AG09309 (cell line): ENCODE data around the gene KISS1.
"Not testable (repeated sequence)": the region's sequence is repeated elsewhere in the genome, so short reads cannot be mapped to it uniquely, and the experiment has no call there.

Experiments
- DNase-seq: peaks from one replicate; pipeline ENCODE4 v3.0.0-alpha.2; 2010; ENCODE audit warnings: low read depth
- H3K4me3 ChIP-seq: 2 replicates; pipeline ENCODE4 v1.5.1; 2011; ENCODE audit warnings: mild to moderate bottlenecking, low read depth, low read length, moderate library complexity; ENCODE audit not compliant: control insufficient read depth
- CTCF ChIP-seq: IDR thresholded peaks from 2 replicates; pipeline ENCODE4 v1.5.1; 2011; ENCODE audit warnings: mild to moderate bottlenecking, low read depth, low read length, inconsistent platforms; ENCODE audit not compliant: insufficient read depth, control insufficient read depth; ENCODE audit errors: missing control alignments

KISS1 gene, protein sequence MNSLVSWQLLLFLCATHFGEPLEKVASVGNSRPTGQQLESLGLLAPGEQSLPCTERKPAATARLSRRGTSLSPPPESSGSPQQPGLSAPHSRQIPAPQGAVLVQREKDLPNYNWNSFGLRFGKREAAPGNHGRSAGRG

DNA sequence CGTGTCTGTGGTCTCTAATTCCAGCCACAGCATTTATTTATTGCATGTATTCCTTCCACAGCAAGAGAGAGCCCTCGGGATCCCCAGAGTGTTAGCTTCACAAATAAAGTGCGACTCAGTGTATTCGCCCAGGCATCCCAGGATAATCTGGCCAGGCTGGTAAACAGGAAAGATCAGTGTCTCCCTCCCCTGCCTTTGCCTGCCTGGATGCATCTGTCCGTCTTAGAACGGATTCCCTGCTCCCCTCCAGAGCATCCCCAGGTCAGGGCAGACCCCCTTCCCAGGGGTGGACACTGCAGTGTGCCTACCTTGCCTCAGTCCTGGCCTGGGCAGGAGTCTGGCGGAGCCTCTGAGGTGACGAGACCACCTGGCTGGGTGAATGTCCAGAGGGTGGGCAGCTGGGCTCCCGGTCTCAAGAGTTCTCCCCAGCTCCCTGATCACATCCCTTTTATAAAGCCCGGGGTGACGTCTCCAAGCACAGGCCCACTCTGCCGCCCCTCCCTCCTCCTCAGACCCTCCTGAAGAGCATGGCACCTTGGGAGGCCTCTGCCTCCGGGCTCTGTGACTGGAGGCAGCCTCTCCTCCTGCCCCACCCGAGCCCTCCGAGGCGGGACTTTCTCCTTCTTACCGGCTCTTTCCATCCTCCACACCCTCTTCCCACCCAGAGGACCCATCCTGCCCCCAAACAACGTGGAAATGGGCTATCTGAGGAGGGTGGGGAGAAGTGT is at the start of gene KISS1:
Gene KISS1, minus strand, starts transcription at position 424 of the 728 bp plus-strand sequence. CDS start 3,615 bp downstream, outside the sequence.
- DNase-seq = no peak
- no peak within 1 kb of the TSS for H3K4me3 ChIP-seq
- TF ChIP-seq CTCF = no peak

DNA sequence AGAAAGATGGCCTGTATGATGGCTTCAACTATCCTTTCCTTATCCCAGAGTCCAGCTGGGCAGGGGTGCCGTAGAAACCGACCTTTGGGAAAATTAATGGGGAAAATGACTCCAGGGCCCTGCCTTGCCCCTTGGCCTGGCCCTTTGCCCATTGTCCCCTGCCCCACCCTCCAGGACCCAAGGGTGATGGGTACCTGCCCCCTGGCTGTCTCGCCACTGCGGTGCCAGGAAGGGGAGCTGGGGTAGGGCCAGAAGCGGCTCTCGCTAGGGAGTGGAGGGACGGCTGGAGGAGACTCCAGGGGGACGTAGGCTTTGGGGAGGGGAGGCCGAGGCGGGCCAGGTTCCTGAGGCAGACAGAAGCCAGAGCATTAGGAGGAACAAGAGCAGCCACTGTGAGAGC is 46.6 kb upstream of the KISS1 start:
- no peak for TF ChIP-seq CTCF
- H3K4me3 ChIP-seq = no peak overlapping the region
- DNase-seq = no peak

GRCh38 chr1:204241914-204242313 is 45.6 kb upstream of the KISS1 start:
- no peak for TF ChIP-seq CTCF
- no peak for DNase-seq
- H3K4me3 ChIP-seq = no peak overlapping the region

- no peak for TF ChIP-seq CTCF
- DNase-seq = no peak
- no peak overlapping the region for H3K4me3 ChIP-seq
These were observed 44.8 kb upstream of the KISS1 start for GRCh38 chr1:204241050-204241449.

GRCh38 chr1:204240233-204240632 is 43.9 kb upstream of the KISS1 start:
- TF ChIP-seq CTCF = no peak
- no peak overlapping the region for H3K4me3 ChIP-seq
- DNase-seq = no peak

- not testable (repeated sequence) for H3K4me3 ChIP-seq, DNase-seq
These were observed 43.1 kb upstream of the KISS1 start for GRCh38 chr1:204239401-204239800.

GRCh38 chr1:204238520-204238919 is 42.2 kb upstream of the KISS1 start:
- not testable (repeated sequence) for H3K4me3 ChIP-seq, DNase-seq

DNA sequence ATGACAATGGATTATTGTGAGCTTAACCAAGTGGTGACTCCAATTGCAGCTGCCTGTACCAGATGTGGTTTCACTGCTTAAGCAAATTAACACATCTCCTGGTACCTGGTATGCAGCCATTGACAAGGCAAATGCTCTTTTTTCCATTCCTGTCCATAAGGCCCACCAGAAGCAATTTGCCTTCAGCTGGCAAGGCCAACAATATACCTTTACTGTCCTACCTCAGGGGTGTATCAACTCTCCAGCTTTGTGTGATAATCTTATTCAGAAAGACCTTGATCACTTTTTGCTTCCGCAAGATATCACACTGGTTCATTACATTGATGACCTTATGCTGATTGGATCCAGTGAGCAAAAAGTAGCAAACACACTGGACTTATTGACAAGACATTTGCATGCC is 41.2 kb upstream of the KISS1 start:
- not testable (repeated sequence) for H3K4me3 ChIP-seq, DNase-seq
